Glutamatergic neuron (in vitro differentiated cells): ENCODE data around the gene HERPUD1. TPM values are rescaled to one million over a fixed set of nuclear protein-coding genes. Genes with fewer than 3 reads are reported as not detected.
"Not testable (repeated sequence)": the region's sequence is repeated elsewhere in the genome, so short reads cannot be mapped to it uniquely, and the experiment has no call there.

Experiments used
- DNase-seq: peaks from one replicate; pipeline ENCODE4 v3.0.0; 2022
- H3K27ac Mint-ChIP-seq: one replicate; pipeline ENCODE4 v1.8.0; 2020; ENCODE audit warnings: mild to moderate bottlenecking, mixed read lengths, inconsistent platforms; ENCODE audit not compliant: unreplicated experiment
- H3K27me3 Mint-ChIP-seq: one replicate; pipeline ENCODE4 v1.8.0; 2020; ENCODE audit warnings: mild to moderate bottlenecking, moderate library complexity, mixed read lengths, inconsistent platforms; ENCODE audit not compliant: unreplicated experiment
- H3K36me3 Mint-ChIP-seq: one replicate; pipeline ENCODE4 v1.8.0; 2020; ENCODE audit warnings: mild to moderate bottlenecking, mixed read lengths, inconsistent platforms; ENCODE audit not compliant: unreplicated experiment
- H3K4me1 Mint-ChIP-seq: one replicate; pipeline ENCODE4 v1.8.0; 2020; ENCODE audit warnings: mild to moderate bottlenecking, low read depth, mixed read lengths, inconsistent platforms; ENCODE audit not compliant: unreplicated experiment
- H3K4me3 Mint-ChIP-seq: one replicate; pipeline ENCODE4 v1.8.0; 2020; ENCODE audit warnings: mild to moderate bottlenecking, mixed read lengths, inconsistent platforms; ENCODE audit not compliant: unreplicated experiment
- H3K9me3 Mint-ChIP-seq: one replicate; pipeline ENCODE4 v1.8.0; 2020; ENCODE audit warnings: mild to moderate bottlenecking, moderate library complexity, mixed read lengths, inconsistent platforms; ENCODE audit not compliant: unreplicated experiment
- CTCF ChIP-seq: fragments of 200-600 bp; sonication (generic); IDR thresholded peaks from one replicate; pipeline ENCODE4 v1.5.0; 2021; ENCODE audit not compliant: partially characterized antibody, unreplicated experiment
- microRNA-seq: library from miRNA; unstranded; fragments of <30 nt; microRNA quantifications from one replicate; pipeline ENCODE4, GENCODE V29; 2020; ENCODE audit not compliant: unreplicated experiment
- total RNA-seq: library from RNA; stranded (reverse); fragmentation: NEBNext Ultra II Directional; extraction: Animal tissue kit (Norgen Biotek cat#: 25700); gene quantifications from one replicate; pipeline ENCODE4 v1.2.1, GENCODE V29; 2021; ENCODE audit not compliant: unreplicated experiment

The HERPUD1 gene
- total RNA-seq, 1 donor from 2014 or later: 160 TPM

- no peaks in the 10 kb centered on the region for H3K36me3 Mint-ChIP-seq
- peaks cover 2% of the 10 kb centered on the region for H3K9me3 Mint-ChIP-seq
- no peak overlapping the region for H3K27ac Mint-ChIP-seq
- peaks cover 12% of the 10 kb centered on the region for H3K27me3 Mint-ChIP-seq
- TF ChIP-seq CTCF: no peak
- DNase-seq: no peak
- H3K4me3 Mint-ChIP-seq: peak overlapping the region; percentile 89
- peaks cover 1% of the 10 kb centered on the region for H3K4me1 Mint-ChIP-seq
Measured at GRCh38 chr16:56989988-56990387, 58.0 kb downstream of the HERPUD1 start.

GRCh38 chr16:56990407-56991286 is 58.7 kb downstream of the HERPUD1 start:
- no peak for DNase-seq
- Mint-ChIP-seq H3K27me3 (peaks cover 15% of the 10 kb centered on the region), H3K4me3 (no peak overlapping the region), H3K9me3 (peaks cover 2% of the 10 kb centered on the region), H3K27ac (no peak overlapping the region), H3K4me1 (peaks cover 1% of the 10 kb centered on the region), H3K36me3 (no peaks in the 10 kb centered on the region)
- no peak for TF ChIP-seq CTCF

- H3K4me3 Mint-ChIP-seq, H3K27ac Mint-ChIP-seq, H3K36me3 Mint-ChIP-seq, H3K4me1 Mint-ChIP-seq, DNase-seq, H3K9me3 Mint-ChIP-seq: not testable (repeated sequence)
- peaks cover 15% of the 10 kb centered on the region for H3K27me3 Mint-ChIP-seq
Measured at GRCh38 chr16:56992431-56992830, 60.5 kb downstream of the HERPUD1 start.

- peaks cover 15% of the 10 kb centered on the region for H3K27me3 Mint-ChIP-seq
Measured at GRCh38 chr16:56993204-56993603, 61.3 kb downstream of the HERPUD1 start.

GRCh38 chr16:56994311-56994710 is 62.4 kb downstream of the HERPUD1 start:
- Mint-ChIP-seq H3K4me3 (no peak overlapping the region), H3K27ac (no peak overlapping the region), H3K36me3 (no peaks in the 10 kb centered on the region), H3K9me3 (no peaks in the 10 kb centered on the region), H3K4me1 (peaks cover 1% of the 10 kb centered on the region), H3K27me3 (peaks cover 15% of the 10 kb centered on the region)
- DNase-seq: no peak
- TF ChIP-seq CTCF: no peak

More at GRCh38 chr16:56993204-56993603, 61.3 kb downstream of the HERPUD1 start:
- Mint-ChIP-seq H3K9me3 (no peaks in the 10 kb centered on the region), H3K4me3 (no peak overlapping the region), H3K27ac (no peak overlapping the region), H3K4me1 (peaks cover 1% of the 10 kb centered on the region), H3K36me3 (no peaks in the 10 kb centered on the region)
- TF ChIP-seq CTCF: no peak
- DNase-seq: no peak

Small RNA genes within 50 kb of the gene (microRNA-seq; reads per million reads assigned to microRNA genes)
- not detected for gene MIR6863

Other genes starting within 250 kb of the HERPUD1 start
- 9.5 TPM for gene MT1X, start 249.7 kb upstream of the HERPUD1 start, total RNA-seq
- 84.1 TPM for gene NUP93, start 202.0 kb upstream of the HERPUD1 start, total RNA-seq
- gene SLC12A3, start 66.9 kb upstream of the HERPUD1 start, total RNA-seq: not detected
- gene CETP, start 29.8 kb downstream of the HERPUD1 start, total RNA-seq: not detected
- gene NLRC5, start 57.4 kb downstream of the HERPUD1 start, total RNA-seq: 1.5 TPM
- gene CPNE2, start 160.4 kb downstream of the HERPUD1 start, total RNA-seq: 3.4 TPM